Measurements from ENCODE around the gene LUC7L3. TPM values are rescaled to one million over a fixed set of nuclear protein-coding genes. Genes with fewer than 3 reads are reported as not detected.

Gene LUC7L3
- total and polyA plus RNA-seq, 2 of the 13 experiments (the other 11 are each of a cell fraction or from before 2014, with no cell fraction given) = 108 to 120 TPM

DNA sequence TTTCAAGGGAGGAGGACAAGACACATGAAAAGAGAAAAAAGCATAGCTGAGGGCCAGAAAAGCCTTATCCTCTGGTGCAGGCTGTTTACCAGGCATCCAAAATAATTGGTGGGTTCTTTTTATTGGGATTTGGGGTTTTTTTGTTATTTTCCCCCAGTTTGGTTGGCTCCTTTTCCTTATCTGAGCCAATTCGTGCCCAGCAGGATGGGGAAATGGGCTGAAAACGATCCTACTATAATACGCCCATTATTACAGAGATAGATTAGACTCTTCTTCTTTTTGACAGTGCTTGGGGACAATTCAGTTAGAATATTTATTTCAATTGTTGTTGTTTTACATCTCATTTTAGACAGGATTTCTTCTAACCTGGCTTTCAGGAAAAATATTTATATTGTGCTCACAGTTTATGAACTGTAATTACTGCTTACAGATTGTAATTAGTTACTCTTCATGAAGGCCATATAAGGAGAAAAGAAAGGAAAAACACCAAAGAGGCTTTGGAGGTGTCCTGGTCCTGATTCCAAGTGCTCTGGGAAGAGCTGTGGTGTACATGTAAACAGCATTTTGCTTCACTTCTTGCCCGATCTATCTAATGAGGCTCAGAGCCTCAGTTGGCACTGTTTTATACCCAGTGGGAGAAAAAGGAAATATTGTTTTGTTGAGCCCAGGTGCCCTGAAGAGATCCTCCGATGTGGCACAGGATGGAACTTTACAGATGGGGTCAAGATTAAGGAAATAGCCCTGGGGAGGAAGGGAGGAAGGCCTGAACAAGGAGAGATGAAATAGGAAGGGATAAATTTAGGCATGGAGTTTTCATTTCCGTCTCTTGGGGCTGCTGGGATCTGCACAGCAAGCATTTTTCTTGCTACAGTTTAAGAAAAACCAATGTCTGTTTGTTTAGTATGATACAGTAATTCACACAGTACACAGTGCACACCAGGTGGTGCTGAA is 11.1 kb upstream of the LUC7L3 start (continued):
- TF ChIP-seq, protein P1, sequence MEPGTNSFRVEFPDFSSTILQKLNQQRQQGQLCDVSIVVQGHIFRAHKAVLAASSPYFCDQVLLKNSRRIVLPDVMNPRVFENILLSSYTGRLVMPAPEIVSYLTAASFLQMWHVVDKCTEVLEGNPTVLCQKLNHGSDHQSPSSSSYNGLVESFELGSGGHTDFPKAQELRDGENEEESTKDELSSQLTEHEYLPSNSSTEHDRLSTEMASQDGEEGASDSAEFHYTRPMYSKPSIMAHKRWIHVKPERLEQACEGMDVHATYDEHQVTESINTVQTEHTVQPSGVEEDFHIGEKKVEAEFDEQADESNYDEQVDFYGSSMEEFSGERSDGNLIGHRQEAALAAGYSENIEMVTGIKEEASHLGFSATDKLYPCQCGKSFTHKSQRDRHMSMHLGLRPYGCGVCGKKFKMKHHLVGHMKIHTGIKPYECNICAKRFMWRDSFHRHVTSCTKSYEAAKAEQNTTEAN (CRISPR knock-in tag; conservative IDR thresholded peaks at IDR 0.05) = no peak
- TF ChIP-seq NONO (IDR thresholded peaks at IDR 0.05) = no peak
- TF ChIP-seq NONO (CRISPR knock-in tag; conservative IDR thresholded peaks at IDR 0.05) = no peak
- TF ChIP-seq HNF4G (IDR thresholded peaks at IDR 0.05; ENCODE audit: borderline replicate concordance, low read depth, low read length) = no peak
- TF ChIP-seq HNF4G (CRISPR knock-in tag; IDR thresholded peaks at IDR 0.05; ENCODE audit: borderline replicate concordance, low read depth) = no peak
- TF ChIP-seq PAX8 (CRISPR knock-in tag; IDR thresholded peaks at IDR 0.05; ENCODE audit: borderline replicate concordance) = no peak
- no peak for TF ChIP-seq ZNF230 (CRISPR knock-in tag; IDR thresholded peaks at IDR 0.05)
- TF ChIP-seq NRL (CRISPR knock-in tag; IDR thresholded peaks at IDR 0.05; ENCODE audit: borderline replicate concordance) = no peak
- no peak for TF ChIP-seq HMGA1 (CRISPR knock-in tag; conservative IDR thresholded peaks at IDR 0.05)
- TF ChIP-seq, protein P2, sequence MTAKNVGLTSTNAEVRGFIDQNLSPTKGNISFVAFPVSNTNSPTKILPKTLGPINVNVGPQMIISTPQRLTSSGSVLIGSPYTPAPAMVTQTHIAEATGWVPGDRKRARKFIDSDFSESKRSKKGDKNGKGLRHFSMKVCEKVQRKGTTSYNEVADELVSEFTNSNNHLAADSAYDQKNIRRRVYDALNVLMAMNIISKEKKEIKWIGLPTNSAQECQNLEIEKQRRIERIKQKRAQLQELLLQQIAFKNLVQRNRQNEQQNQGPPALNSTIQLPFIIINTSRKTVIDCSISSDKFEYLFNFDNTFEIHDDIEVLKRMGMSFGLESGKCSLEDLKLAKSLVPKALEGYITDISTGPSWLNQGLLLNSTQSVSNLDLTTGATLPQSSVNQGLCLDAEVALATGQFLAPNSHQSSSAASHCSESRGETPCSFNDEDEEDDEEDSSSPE (CRISPR knock-in tag; IDR thresholded peaks at IDR 0.05) = no peak
- TF ChIP-seq, protein P3, sequence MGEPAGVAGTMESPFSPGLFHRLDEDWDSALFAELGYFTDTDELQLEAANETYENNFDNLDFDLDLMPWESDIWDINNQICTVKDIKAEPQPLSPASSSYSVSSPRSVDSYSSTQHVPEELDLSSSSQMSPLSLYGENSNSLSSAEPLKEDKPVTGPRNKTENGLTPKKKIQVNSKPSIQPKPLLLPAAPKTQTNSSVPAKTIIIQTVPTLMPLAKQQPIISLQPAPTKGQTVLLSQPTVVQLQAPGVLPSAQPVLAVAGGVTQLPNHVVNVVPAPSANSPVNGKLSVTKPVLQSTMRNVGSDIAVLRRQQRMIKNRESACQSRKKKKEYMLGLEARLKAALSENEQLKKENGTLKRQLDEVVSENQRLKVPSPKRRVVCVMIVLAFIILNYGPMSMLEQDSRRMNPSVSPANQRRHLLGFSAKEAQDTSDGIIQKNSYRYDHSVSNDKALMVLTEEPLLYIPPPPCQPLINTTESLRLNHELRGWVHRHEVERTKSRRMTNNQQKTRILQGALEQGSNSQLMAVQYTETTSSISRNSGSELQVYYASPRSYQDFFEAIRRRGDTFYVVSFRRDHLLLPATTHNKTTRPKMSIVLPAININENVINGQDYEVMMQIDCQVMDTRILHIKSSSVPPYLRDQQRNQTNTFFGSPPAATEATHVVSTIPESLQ (CRISPR knock-in tag; conservative IDR thresholded peaks at IDR 0.05) = no peak
- TF ChIP-seq, protein P4, sequence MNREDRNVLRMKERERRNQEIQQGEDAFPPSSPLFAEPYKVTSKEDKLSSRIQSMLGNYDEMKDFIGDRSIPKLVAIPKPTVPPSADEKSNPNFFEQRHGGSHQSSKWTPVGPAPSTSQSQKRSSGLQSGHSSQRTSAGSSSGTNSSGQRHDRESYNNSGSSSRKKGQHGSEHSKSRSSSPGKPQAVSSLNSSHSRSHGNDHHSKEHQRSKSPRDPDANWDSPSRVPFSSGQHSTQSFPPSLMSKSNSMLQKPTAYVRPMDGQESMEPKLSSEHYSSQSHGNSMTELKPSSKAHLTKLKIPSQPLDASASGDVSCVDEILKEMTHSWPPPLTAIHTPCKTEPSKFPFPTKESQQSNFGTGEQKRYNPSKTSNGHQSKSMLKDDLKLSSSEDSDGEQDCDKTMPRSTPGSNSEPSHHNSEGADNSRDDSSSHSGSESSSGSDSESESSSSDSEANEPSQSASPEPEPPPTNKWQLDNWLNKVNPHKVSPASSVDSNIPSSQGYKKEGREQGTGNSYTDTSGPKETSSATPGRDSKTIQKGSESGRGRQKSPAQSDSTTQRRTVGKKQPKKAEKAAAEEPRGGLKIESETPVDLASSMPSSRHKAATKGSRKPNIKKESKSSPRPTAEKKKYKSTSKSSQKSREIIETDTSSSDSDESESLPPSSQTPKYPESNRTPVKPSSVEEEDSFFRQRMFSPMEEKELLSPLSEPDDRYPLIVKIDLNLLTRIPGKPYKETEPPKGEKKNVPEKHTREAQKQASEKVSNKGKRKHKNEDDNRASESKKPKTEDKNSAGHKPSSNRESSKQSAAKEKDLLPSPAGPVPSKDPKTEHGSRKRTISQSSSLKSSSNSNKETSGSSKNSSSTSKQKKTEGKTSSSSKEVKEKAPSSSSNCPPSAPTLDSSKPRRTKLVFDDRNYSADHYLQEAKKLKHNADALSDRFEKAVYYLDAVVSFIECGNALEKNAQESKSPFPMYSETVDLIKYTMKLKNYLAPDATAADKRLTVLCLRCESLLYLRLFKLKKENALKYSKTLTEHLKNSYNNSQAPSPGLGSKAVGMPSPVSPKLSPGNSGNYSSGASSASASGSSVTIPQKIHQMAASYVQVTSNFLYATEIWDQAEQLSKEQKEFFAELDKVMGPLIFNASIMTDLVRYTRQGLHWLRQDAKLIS (CRISPR knock-in tag; IDR thresholded peaks at IDR 0.05) = no peak
- TF ChIP-seq ZNF589 (CRISPR knock-in tag; conservative IDR thresholded peaks at IDR 0.05) = no peak
- no peak for TF ChIP-seq TCF7 (IDR thresholded peaks at IDR 0.05; ENCODE audit: low read depth)
- no peak for TF ChIP-seq CHCHD3 (CRISPR knock-in tag; IDR thresholded peaks at IDR 0.05)
- no peak for TF ChIP-seq NFRKB (IDR thresholded peaks at IDR 0.05)
- TF ChIP-seq ZNF30 (CRISPR knock-in tag; IDR thresholded peaks at IDR 0.05) = no peak
- TF ChIP-seq NR2F6 (IDR thresholded peaks at IDR 0.05) = no peak; the same call in 1 of the 2 replicates
- TF ChIP-seq NR2F6 (CRISPR knock-in tag; IDR thresholded peaks at IDR 0.05) = no peak
- no peak for TF ChIP-seq AGO1 (IDR thresholded peaks at IDR 0.05; ENCODE audit: low read depth, low read length, poor library complexity, severe bottlenecking)
- no peak for TF ChIP-seq TAF1 (CRISPR knock-in tag; IDR thresholded peaks at IDR 0.05)
